HG02840 (cell line): Measurements from ENCODE around the gene GALNT1.

ENCODE experiments used
- ATAC-seq: cut with Tn5 transposase; IDR thresholded peaks from one replicate; pipeline ENCODE4 v1.9.1; 2021; ENCODE audit warnings: mild to moderate bottlenecking, moderate library complexity, moderate number of reproducible peaks; ENCODE audit not compliant: unreplicated experiment, low FRiP score

Gene GALNT1

DNA sequence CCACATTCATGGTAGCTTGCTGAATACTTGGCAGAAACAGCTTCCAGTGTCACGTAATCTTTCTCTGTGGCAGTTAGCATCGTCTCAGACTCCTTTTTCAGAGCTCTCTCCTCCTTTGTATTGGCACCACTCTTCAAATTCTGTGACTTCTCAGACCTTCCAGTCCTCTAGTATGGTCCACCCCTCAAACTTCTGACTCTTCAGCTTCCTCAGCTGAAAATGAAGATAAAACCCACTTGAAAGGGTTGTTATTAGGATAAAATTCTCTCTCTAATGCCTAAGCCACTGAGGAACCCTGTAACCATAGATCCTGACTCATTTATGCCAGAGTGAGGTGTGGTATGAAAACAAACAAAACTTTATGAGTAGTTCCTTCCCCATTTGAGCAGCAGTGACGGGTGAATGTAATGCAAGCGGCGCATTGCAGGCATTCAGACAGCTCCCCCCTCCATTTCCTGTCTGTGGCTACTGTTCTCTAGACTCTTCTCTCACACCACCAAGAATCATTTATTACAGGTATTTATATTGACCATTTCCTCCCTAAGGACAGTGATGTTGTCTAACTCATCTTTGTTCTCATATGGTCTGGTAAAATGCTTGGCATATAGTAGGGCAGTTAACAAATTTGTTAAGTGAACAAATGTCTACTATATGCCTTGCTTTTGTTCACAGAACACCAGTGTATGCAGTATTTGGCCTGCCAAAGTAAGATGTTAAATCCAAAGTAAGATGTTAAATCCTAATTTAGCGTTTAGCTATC lies 35.3 kb downstream of the GALNT1 start:
- ATAC-seq = peak; percentile 99

DNA sequence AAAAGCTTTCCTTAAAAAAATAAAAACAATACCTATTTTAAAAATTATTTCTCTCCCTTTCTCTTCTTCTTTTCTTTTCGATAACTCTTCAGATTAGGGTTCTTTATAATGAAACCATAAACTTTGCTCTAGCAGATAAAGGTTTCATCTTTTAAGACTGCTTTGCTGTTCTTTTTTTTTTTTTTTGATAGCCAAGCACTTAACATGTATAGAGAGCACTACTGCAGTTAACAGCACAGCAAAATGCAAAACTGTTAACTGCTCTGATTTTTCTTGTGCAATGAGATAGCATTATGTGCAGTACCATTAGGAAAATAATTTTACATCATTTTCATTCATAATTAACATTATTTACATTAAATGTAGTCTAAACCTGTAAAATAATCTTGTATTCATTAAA lies 36.3 kb downstream of the GALNT1 start:
- no peak for ATAC-seq

DNA sequence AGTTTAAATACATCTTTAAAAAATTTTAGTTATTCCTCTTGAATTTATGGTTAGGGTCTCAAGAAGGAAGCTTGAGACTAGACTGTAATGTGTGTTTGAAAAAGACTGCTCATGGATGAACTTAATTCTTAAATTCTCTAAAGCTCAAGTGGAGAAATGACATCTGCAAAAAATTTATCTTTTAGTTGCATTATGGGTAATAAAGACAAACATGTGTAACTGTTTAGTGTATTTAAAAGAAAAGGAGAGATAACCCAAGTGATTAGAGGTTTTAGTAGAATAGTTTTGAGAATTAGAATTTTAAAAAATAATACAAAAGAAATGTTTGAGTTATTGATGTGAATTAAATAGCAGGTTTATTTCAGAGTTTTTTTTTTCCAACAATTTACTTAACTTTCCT lies 36.7 kb downstream of the GALNT1 start:
- no peak for ATAC-seq

GRCh38 chr18:35618696-35619095 lies 37.2 kb downstream of the GALNT1 start:
- no peak for ATAC-seq

DNA sequence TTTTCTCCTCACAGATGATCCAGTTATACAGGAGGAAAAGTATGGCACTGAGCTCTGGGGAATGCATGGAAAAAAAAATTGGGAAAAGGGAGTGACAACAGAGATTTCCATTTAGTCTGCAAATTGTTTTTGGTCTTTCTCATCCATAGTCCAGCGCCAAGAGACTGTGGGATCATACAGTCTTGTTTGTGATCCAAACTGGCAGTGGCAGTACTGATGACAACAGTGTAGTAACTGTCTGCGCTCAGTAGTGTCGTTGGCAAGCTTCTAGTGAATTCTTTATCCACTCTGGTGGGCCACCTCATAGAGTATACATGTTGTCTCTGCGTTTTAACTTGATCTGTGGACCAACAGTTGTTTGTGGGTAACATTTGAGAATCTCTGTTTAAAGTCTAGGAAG lies 37.9 kb downstream of the GALNT1 start:
- no peak for ATAC-seq

DNA sequence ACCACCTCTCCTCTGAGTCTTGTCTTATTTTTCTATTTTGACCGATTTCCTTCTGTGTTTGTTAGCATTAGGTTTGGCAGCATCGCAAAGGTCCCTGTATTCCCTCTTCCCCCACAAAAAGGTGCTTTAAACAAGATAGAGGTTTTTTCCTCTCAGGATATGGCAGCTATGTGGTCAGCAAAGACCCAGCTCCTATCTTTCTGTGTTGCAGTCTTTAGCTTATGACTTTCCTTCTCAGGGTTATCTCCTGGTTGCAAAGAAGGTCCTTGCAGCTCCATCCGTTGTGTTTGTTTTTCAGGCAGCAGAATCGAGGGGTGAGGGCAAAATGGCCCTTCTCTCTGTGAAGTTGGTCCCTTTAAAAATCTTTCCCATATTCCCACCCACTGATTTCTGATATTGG lies 38.4 kb downstream of the GALNT1 start:
- ATAC-seq = no peak

GRCh38 chr18:35620765-35621164 lies 39.2 kb downstream of the GALNT1 start:
- ATAC-seq = no peak

- ATAC-seq = no peak
Observed at GRCh38 chr18:35623255-35623654, 41.7 kb downstream of the GALNT1 start.

GRCh38 chr18:35624146-35624545 lies 42.6 kb downstream of the GALNT1 start:
- ATAC-seq = peak; percentile 80

DNA sequence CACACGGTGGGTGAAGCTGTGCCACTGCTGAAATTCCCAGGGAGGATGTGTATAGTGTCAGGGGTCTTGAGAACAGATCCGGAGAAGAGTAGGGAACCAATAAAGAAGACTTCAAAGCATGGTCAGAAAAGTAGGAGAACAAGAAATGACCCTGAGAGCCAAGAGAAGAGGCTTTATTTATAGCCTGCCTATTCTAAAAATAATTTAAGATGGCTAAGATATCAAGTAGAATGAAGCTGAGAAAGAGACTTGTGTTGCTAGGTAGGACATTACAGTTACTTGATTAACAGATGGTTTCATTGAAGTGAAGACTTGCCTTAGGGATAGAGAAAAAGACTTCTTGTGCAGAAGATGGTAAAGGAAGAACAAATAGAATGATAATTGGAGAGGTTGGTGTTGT lies 43.7 kb downstream of the GALNT1 start:
- ATAC-seq = no peak

DNA sequence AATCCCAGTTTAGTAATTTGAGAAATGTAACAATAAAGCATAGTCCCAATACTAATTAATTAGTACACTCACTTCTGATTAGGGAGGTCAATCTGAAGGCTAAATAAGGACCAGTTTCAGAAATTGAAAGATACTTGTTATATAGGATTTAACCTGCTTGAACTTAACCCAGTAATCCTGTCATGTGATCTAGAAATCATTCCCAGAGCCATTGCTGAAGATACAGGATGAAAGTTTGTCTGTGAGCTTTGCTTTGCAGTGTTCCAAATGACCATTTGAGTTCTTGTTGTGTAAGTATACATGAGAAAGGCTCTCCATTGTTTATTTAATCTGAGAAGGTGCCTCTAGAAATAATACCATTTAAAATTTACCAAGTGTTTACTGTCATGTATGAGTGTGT lies 52.2 kb downstream of the GALNT1 start:
- no peak for ATAC-seq

- ATAC-seq = no peak
Observed at GRCh38 chr18:35634323-35634722, 52.8 kb downstream of the GALNT1 start.

DNA sequence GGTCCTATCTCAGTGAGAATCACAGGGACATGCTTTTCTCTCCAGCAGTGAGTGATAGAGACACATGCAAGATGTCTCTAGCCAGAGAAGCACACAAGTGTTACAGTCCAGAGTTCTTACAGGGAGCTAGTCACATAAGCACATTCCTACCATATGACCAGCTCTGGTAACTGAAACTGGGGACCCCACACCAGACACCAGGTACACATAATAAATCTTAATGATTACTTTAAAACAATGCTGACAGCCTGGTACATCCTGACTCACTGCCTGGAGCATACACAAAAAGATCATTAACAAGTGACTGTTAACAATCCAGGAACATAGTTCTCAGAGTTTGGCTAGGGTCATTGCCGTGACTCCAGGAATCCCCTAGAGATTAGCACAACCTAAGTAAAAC lies 53.6 kb downstream of the GALNT1 start:
- no peak for ATAC-seq

- no peak for ATAC-seq
Observed at GRCh38 chr18:35637227-35637626, 55.7 kb downstream of the GALNT1 start.

GRCh38 chr18:35639296-35639695 lies 57.8 kb downstream of the GALNT1 start:
- no peak for ATAC-seq

GRCh38 chr18:35641467-35641866 lies 59.9 kb downstream of the GALNT1 start:
- ATAC-seq = no peak

- no peak for ATAC-seq
Observed at GRCh38 chr18:35641916-35642315, 60.4 kb downstream of the GALNT1 start.

DNA sequence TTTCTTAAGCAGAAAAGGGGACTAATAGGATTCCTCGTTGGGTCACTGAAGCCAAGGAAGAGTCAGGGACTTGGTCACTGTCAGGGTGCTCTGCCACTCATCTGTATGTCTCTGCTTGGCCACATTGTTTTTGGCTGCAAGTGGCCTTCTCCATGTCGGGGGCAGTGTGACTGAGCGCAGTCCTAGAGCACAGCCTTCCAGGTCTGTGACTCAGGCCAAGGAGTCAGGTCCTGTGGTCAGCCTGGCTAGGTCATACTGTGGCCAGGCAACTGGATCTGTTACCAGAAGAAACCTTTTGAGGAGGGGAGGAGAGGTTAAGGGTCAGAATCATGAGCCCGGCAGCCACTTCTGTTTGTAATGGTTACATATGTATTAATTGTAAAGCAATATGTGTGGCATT lies 61.3 kb downstream of the GALNT1 start:
- ATAC-seq = no peak

DNA sequence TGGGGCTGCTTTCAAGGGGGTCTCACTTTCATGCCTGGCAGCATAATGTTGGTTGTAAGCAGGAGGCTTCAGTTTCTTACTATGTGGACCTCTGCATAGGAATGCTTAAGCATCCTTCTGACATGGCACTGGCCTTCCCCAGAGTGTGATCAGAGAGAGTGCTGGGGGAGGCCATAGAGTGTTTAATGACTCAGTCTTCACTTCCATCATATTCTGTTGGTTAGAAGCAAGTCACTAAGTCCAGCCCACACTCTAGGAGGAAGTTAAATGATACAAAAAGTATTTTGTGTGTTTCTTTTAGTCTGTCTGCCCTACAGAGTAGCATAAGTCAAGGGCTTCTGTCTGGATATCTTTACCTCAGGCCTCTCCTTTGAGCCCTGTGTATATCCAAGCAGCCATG lies 64.9 kb downstream of the GALNT1 start:
- ATAC-seq = no peak

- ATAC-seq = no peak
Observed at GRCh38 chr18:35653392-35654135, 72.0 kb downstream of the GALNT1 start.

DNA sequence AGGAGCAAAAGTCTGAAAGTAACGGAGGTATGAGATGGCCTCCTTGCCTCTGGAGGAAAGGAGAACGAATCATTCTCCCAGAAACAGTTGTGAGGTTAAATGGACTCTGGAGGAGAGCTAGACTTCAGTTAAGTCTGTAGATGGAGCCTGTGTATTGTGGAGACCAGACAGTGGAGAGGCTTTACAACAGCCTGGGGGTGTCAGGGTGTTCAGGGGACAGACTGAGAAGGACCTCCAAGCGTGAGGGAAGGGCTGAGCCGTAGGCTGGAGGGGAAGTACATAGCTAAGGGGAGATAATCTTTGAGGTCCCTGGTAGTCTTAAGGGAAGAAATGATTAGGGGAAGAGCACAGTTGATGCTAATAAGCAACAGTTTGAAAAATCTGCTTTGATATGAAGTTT lies 76.6 kb downstream of the GALNT1 start:
- ATAC-seq = no peak
